ENCODE measurements around the gene ORM2.

GRCh38 chr9:114355821-114356220 is 26.2 kb downstream of the ORM2 start:
- TF ChIP-seq CTCF (IDR thresholded peaks at IDR 0.05) = no peak
- TF ChIP-seq POLR2A (IDR thresholded peaks at IDR 0.05) = no peak

Data from Peyer's patch (tissue), 4 donors.